Upper lobe of left lung (tissue), 6 donors: Measurements from ENCODE around the gene ZNF583. TPM values are rescaled to one million over a fixed set of nuclear protein-coding genes. Genes with fewer than 3 reads are reported as not detected.

ENCODE experiments used
- ATAC-seq, 2 donors: fragments of 200-7000 bp; cut with Tn5 transposase; one replicate each; pipeline ENCODE4 v1.9.1; 2022; ENCODE audit warnings: mild to moderate bottlenecking in 2 of 2, moderate library complexity in 2 of 2; ENCODE audit not compliant: low FRiP score in 2 of 2
- DNase-seq, 2 donors: peaks; one replicate each; pipeline ENCODE4 v3.0.0-alpha.2; 2019 to 2020
- H3K27ac ChIP-seq, 4 donors: fragments of 200-600 bp; sonication (generic); one replicate each; pipeline ENCODE4 v1.5.1; 2016 to 2019
- H3K27me3 ChIP-seq, 4 donors: fragments of 200-600 bp; sonication (generic); one replicate each; pipeline ENCODE4 v1.5.1; 2017 to 2019
- H3K36me3 ChIP-seq, 4 donors: fragments of 200-600 bp; sonication (generic); one replicate each; pipeline ENCODE4 v1.5.1; 2016 to 2019
- H3K4me1 ChIP-seq, 4 donors: fragments of 200-600 bp; sonication (generic); one replicate each; pipeline ENCODE4 v1.5.1; 2018 to 2019
- H3K4me3 ChIP-seq, 4 donors: fragments of 200-600 bp; sonication (generic); one replicate each; pipeline ENCODE4 v1.5.1; 2017 to 2019; ENCODE audit warnings: mild to moderate bottlenecking in 2 of 4, moderate library complexity in 1 of 4
- H3K9me3 ChIP-seq, 4 donors: fragments of 200-600 bp; sonication (generic); one replicate each; pipeline ENCODE4 v1.5.1; 2018 to 2019
- EP300 ChIP-seq, 4 donors: sonication (generic); formaldehyde crosslinking; IDR thresholded peaks; one replicate each; pipeline ENCODE4 v1.5.1; 2017; ENCODE audit warnings: antibody characterized with exemption in 4 of 4, control low read depth in 2 of 4
- POLR2A ChIP-seq, 4 donors: fragments of 450-650 bp; IDR thresholded peaks; one replicate each; pipeline ENCODE4 v1.5.1; 2016 to 2017; ENCODE audit warnings: antibody characterized with exemption in 4 of 4, mild to moderate bottlenecking in 2 of 4
- POLR2AphosphoS5 ChIP-seq, 2 donors: sonication (generic); formaldehyde crosslinking; IDR thresholded peaks; one replicate each; pipeline ENCODE4 v1.5.1; 2017; ENCODE audit warnings: antibody characterized with exemption in 2 of 2
- WGBS, 2 donors: methylation state at CpG; one replicate each; pipeline ENCODE4 v1.1.5; 2017 to 2018; 5-methylcytosine and 5-hydroxymethylcytosine counted together
- total RNA-seq, 6 donors: library from RNA; depleted of rRNA in 4 of 6; stranded (reverse); fragments of >200 nt in 4 of 6; gene quantifications; one replicate each; pipeline versions ENCODE4 v1.1.0 to v1.2.1, GENCODE V29; 2016 to 2021
- TF ChIP-seq, protein P1 (sequence below), 6 experiments: fragments of 450-650 bp in 4 of 6; fragments of 200-600 bp in 2 of 6; sonication (generic) in 2 of 6; IDR thresholded peaks; one replicate each; pipeline ENCODE4 v1.5.1; 2016 to 2019; ENCODE audit warnings: antibody characterized with exemption in 6 of 6
- donor health status: DM: no; HTN: no; CAD: no; lungs with moderate emphysema.
- donor health status: DM: no; HTN: yes; CAD: no; lungs with severe emphysema.

Gene ZNF583
- total RNA-seq, 6 donors from 2014 or later = 3.7 to 21.5 (median 6.9) TPM

DNA sequence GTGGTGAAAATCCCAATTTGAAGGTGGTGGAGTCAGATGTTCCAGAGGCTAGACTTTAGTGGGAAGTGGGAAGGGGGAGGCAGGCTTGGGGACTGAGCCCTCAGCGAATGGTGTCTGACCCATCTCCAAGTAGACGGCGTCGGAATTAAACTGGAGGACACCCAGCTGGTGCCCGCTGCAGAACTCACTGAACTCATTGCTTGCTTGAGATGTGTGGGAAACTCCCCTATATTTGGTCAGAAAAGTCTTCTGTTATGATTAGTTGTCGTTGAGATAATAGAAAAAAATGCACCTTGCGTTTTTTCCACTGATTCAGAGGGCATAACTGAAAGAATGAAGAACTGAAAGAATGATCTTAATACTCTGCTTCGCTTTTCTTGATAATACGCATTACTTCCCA is 871 bp upstream of the ZNF583 start:
- no peak for ATAC-seq
- 21 to 34% methylated on average over 9 of the region's 9 CpGs for WGBS, 2 donors
- Histone ChIP-seq H3K9me3 (peaks cover 8 to 51% (median 46%) of the 10 kb centered on the region in 4 donors), H3K27me3 (no peaks in the 10 kb centered on the region), H3K27ac (peak overlapping the region; percentile 95 to 99 (median 98)), H3K4me1 (peaks cover 8 to 12% (median 11%) of the 10 kb centered on the region in 4 donors), H3K36me3 (peaks cover 0 to 24% (median 17%) of the 10 kb centered on the region in 4 donors), H3K4me3 (peak overlapping the region; percentile 62 to 88 (median 74))
- no peak for TF ChIP-seq POLR2AphosphoS5 (IDR thresholded peaks at IDR 0.05)
- TF ChIP-seq, protein P1, sequence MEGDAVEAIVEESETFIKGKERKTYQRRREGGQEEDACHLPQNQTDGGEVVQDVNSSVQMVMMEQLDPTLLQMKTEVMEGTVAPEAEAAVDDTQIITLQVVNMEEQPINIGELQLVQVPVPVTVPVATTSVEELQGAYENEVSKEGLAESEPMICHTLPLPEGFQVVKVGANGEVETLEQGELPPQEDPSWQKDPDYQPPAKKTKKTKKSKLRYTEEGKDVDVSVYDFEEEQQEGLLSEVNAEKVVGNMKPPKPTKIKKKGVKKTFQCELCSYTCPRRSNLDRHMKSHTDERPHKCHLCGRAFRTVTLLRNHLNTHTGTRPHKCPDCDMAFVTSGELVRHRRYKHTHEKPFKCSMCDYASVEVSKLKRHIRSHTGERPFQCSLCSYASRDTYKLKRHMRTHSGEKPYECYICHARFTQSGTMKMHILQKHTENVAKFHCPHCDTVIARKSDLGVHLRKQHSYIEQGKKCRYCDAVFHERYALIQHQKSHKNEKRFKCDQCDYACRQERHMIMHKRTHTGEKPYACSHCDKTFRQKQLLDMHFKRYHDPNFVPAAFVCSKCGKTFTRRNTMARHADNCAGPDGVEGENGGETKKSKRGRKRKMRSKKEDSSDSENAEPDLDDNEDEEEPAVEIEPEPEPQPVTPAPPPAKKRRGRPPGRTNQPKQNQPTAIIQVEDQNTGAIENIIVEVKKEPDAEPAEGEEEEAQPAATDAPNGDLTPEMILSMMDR (IDR thresholded peaks at IDR 0.05) = no peak
- TF ChIP-seq EP300 (IDR thresholded peaks at IDR 0.05) = no peak
- no peak for DNase-seq

DNA sequence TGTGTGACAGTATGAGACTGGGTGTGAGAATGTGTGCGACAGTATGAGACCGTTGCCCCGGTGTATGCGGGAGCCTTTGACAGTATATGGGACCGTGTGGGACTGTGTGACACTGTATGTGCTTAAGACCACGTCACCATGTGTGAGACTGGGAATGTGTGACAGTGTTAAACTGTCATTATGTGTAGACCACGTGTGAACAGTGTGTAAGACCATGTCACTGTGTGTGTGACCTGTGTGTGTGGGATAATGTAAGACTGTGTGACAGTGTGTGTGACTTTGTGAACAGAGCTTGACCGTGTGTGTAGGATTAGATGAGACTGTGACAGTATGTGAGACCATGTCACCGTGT is 549 bp downstream of the ZNF583 start:
- DNase-seq = no peak
- H3K9me3 ChIP-seq = peaks cover 18 to 53% (median 51%) of the 10 kb centered on the region in 4 donors
- H3K4me1 ChIP-seq = peaks cover 8 to 12% (median 11%) of the 10 kb centered on the region in 4 donors
- H3K36me3 ChIP-seq = peaks cover 8 to 29% (median 26%) of the 10 kb centered on the region in 4 donors
- H3K4me3 ChIP-seq = peak overlapping the region; percentile 62 to 88 (median 74)
- H3K27me3 ChIP-seq = no peaks in the 10 kb centered on the region
- peak in 1 of 2 donors; percentile 45 for ATAC-seq
- WGBS, 2 donors = 58 to 63% methylated on average over 9 of the region's 9 CpGs
- peak overlapping the region in 2 of 4 donors; percentile 98 to 99 for H3K27ac ChIP-seq
- TF ChIP-seq POLR2AphosphoS5 (IDR thresholded peaks at IDR 0.05) = no peak
- TF ChIP-seq POLR2A (IDR thresholded peaks at IDR 0.05) = no peak
- no peak for TF ChIP-seq EP300 (IDR thresholded peaks at IDR 0.05)
- TF ChIP-seq, protein P1 (IDR thresholded peaks at IDR 0.05) = no peak

DNA sequence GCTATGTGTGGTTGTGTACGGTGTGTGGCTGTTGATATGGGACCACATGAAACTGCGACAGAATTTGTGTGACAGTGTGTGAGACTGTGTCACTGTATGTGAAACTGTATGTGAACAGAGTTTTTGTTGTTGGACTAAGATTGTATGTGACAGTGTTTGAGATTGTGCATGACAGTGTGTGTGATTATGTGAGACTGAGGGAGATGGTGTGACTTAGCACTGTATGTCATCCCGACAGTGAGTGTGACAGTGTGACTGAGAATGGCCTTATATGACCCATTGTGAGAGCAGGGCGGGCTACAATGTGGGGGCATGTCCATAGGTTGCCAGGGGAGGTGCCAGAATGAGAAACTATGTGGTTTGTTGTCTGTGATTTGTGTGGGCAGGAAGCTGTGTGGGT is 930 bp downstream of the ZNF583 start:
- DNase-seq (no peak), ATAC-seq (no peak)
- Histone ChIP-seq H3K9me3 (peaks cover 20 to 53% (median 51%) of the 10 kb centered on the region in 4 donors), H3K36me3 (peaks cover 9 to 33% (median 28%) of the 10 kb centered on the region in 4 donors), H3K27me3 (no peaks in the 10 kb centered on the region), H3K4me1 (peaks cover 8 to 12% (median 11%) of the 10 kb centered on the region in 4 donors), H3K27ac (peak overlapping the region in 1 of 4 donors; percentile 98), H3K4me3 (peak overlapping the region in 1 of 4 donors; percentile 88)
- WGBS, 2 donors = 89 to 97% methylated on average over 4 of the region's 4 CpGs
- TF ChIP-seq POLR2A (IDR thresholded peaks at IDR 0.05) (no peak), EP300 (IDR thresholded peaks at IDR 0.05) (no peak)

DNA sequence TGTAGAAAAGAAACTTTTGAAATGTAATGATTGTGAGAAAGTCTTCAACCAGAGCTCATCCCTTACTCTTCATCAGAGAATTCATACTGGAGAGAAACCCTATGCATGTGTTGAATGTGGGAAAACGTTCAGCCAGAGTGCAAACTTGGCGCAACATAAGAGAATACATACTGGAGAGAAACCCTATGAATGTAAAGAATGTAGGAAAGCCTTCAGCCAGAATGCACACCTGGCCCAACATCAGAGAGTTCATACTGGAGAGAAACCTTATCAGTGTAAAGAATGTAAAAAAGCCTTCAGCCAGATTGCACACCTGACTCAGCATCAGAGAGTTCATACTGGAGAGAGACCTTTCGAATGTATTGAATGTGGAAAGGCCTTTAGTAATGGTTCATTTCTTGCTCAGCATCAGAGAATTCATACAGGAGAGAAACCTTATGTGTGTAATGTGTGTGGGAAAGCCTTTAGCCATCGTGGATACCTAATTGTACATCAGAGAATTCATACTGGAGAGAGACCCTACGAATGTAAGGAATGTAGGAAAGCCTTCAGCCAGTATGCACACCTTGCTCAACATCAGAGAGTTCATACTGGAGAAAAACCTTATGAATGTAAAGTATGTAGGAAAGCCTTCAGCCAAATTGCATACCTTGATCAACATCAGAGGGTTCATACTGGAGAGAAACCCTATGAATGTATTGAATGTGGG is 19.3 kb downstream of the ZNF583 start:
- Histone ChIP-seq H3K9me3 (peaks cover 99 to 100% (median 100%) of the 10 kb centered on the region in 4 donors), H3K27me3 (no peaks in the 10 kb centered on the region), H3K27ac (no peak overlapping the region), H3K4me3 (no peak overlapping the region), H3K36me3 (peaks cover 3 to 56% (median 34%) of the 10 kb centered on the region in 4 donors), H3K4me1 (no peaks in the 10 kb centered on the region)
- TF ChIP-seq POLR2AphosphoS5 (IDR thresholded peaks at IDR 0.05) (no peak), EP300 (IDR thresholded peaks at IDR 0.05) (no peak)
- TF ChIP-seq, protein P1 (IDR thresholded peaks at IDR 0.05) = no peak
- DNase-seq = no peak
- no peak for ATAC-seq
- WGBS, 2 donors = 94 to 96% methylated on average over 5 of the region's 5 CpGs

DNA sequence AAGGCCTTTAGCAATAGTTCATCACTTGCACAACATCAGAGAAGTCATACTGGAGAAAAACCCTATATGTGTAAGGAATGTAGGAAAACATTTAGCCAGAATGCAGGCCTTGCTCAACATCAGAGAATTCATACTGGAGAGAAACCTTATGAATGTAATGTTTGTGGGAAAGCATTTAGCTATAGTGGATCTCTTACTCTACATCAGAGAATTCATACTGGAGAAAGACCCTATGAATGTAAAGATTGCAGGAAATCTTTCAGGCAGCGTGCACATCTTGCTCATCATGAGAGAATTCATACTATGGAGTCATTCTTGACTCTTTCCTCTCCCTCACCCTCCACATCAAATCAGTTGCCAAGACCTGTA is 19.8 kb downstream of the ZNF583 start:
- H3K27ac ChIP-seq = no peak overlapping the region
- WGBS, 2 donors = 89 to 91% methylated on average over 1 of the region's 1 CpG
- H3K9me3 ChIP-seq = peaks cover 99 to 100% (median 100%) of the 10 kb centered on the region in 4 donors
- DNase-seq (no peak), ATAC-seq (no peak)
- no peaks in the 10 kb centered on the region for H3K27me3 ChIP-seq
- no peaks in the 10 kb centered on the region for H3K4me1 ChIP-seq
- H3K36me3 ChIP-seq = peaks cover 3 to 51% (median 33%) of the 10 kb centered on the region in 4 donors
- TF ChIP-seq EP300 (IDR thresholded peaks at IDR 0.05) = no peak
- TF ChIP-seq, protein P1 (IDR thresholded peaks at IDR 0.05) = no peak
- no peak for TF ChIP-seq POLR2AphosphoS5 (IDR thresholded peaks at IDR 0.05)
- TF ChIP-seq POLR2A (IDR thresholded peaks at IDR 0.05) = no peak
- no peak overlapping the region for H3K4me3 ChIP-seq
